Fibroblast of lung (primary cell): ENCODE data around the gene UMAD1. TPM values are rescaled to one million over a fixed set of nuclear protein-coding genes. Genes with fewer than 3 reads are reported as not detected.
A peak's percentile ranks its signal among the peaks of the same experiment; 100 is the strongest.

Experiments used
- DNase-seq, 2 donors: peaks; one replicate each; pipeline versions ENCODE4 v3.0.0 to v3.0.0-alpha.2; 2010; ENCODE audit warnings: low read depth in 2 of 2
- H2AFZ ChIP-seq: 2 replicates; pipeline ENCODE4 v1.5.1; 2012; ENCODE audit warnings: low read length, control low read depth, inconsistent platforms
- H3K27ac ChIP-seq: 2 replicates; pipeline ENCODE4 v1.5.1; 2011; ENCODE audit warnings: low read length, control low read depth; ENCODE audit not compliant: insufficient read depth
- H3K27me3 ChIP-seq: 2 replicates; pipeline ENCODE4 v1.5.1; 2011; ENCODE audit warnings: mild to moderate bottlenecking, low read length; ENCODE audit not compliant: control insufficient read depth, insufficient read depth
- H3K36me3 ChIP-seq: 2 replicates; pipeline ENCODE4 v1.5.1; 2011; ENCODE audit warnings: low read length; ENCODE audit not compliant: control insufficient read depth, insufficient read depth
- H3K4me1 ChIP-seq: 2 replicates; pipeline ENCODE4 v1.5.1; 2011; ENCODE audit warnings: low read length; ENCODE audit not compliant: control insufficient read depth, insufficient read depth; ENCODE audit errors: extremely low read depth
- H3K4me2 ChIP-seq: 2 replicates; pipeline ENCODE4 v1.5.1; 2011; ENCODE audit warnings: low read length, control low read depth; ENCODE audit not compliant: insufficient read depth; ENCODE audit errors: extremely low read depth
- H3K4me3 ChIP-seq, 4 experiments: fragments of 200-600 bp in 1 of 4; sonication (generic) in 1 of 4; replicated peaks in 1 of 4; 2 replicates each; pipeline ENCODE4 v1.5.1; 2011 to 2016; ENCODE audit warnings: low read length in 4 of 4, low read depth in 3 of 4, mild to moderate bottlenecking in 3 of 4, control low read depth in 2 of 4, inconsistent platforms in 1 of 4, mixed read lengths in 1 of 4; ENCODE audit not compliant: insufficient read depth in 1 of 4; ENCODE audit errors: control extremely low read depth in 1 of 4
- H3K79me2 ChIP-seq: 2 replicates; pipeline ENCODE4 v1.5.1; 2012; ENCODE audit warnings: mild to moderate bottlenecking, low read length, inconsistent platforms; ENCODE audit not compliant: control insufficient read depth, insufficient read depth
- H3K9ac ChIP-seq: 2 replicates; pipeline ENCODE4 v1.5.1; 2011; ENCODE audit warnings: mild to moderate bottlenecking, low read length, control low read depth; ENCODE audit not compliant: insufficient read depth
- H3K9me3 ChIP-seq: 2 replicates; pipeline ENCODE4 v1.5.1; 2012; ENCODE audit warnings: low read depth, low read length; ENCODE audit not compliant: control insufficient read depth, insufficient read depth
- H4K20me1 ChIP-seq: 2 replicates; pipeline ENCODE4 v1.5.1; 2011; ENCODE audit warnings: low read length; ENCODE audit not compliant: control insufficient read depth, insufficient read depth; ENCODE audit errors: extremely low read depth
- CTCF ChIP-seq, 2 donors: IDR thresholded peaks in 1 of 2; conservative IDR thresholded peaks in 1 of 2; 1 replicate in 1 of 2; 2 replicates in 1 of 2; pipeline ENCODE4 v1.5.1; 2011 to 2012; ENCODE audit warnings: low read length in 2 of 2, control low read depth in 1 of 2, inconsistent platforms in 1 of 2, low read depth in 1 of 2, mild to moderate bottlenecking in 1 of 2
- EZH2 ChIP-seq: IDR thresholded peaks from 2 replicates; pipeline ENCODE4 v1.5.1; 2012; ENCODE audit warnings: low read length, control low read depth, mild to moderate bottlenecking; ENCODE audit errors: missing control alignments
- polyA plus RNA-seq, 2 donors: library from polyadenylated mRNA; depleted of rRNA in 1 of 2; stranded (reverse) in 1 of 2; unstranded in 1 of 2; fragments of >200 nt; gene quantifications; 2 replicates each; pipeline ENCODE4 v1.2.1, GENCODE V29; 2011 to 2012; ENCODE audit warnings: missing spikeins in 1 of 2
- total RNA-seq: library from RNA; depleted of rRNA; stranded (reverse); fragments of >200 nt; gene quantifications from 2 replicates; pipeline ENCODE4 v1.2.1, GENCODE V29; 2014

UMAD1 gene
- total and polyA plus RNA-seq, 2 donors (not counting 1 experiment from before 2014, with no cell fraction given) = 12.4 to 19.8 TPM

GRCh38 chr7:7703427-7703826 is 62.9 kb downstream of the UMAD1 start:
- no peaks in the 10 kb centered on the region for H3K9me3 ChIP-seq
- no peak overlapping the region for H3K9ac ChIP-seq
- no peaks in the 10 kb centered on the region for H3K36me3 ChIP-seq
- TF ChIP-seq CTCF (conservative IDR thresholded peaks at IDR 0.05 in 1 of 2, IDR thresholded peaks at IDR 0.05 in 1 of 2; ENCODE audit: low read depth in 1 of 2, low read length in 2 of 2) (no peak), EZH2 (no peak)
- no peak overlapping the region for H3K4me3 ChIP-seq
- no peak overlapping the region for H3K27ac ChIP-seq
- peaks cover 4% of the 10 kb centered on the region for H3K4me1 ChIP-seq
- no peak overlapping the region for H3K4me2 ChIP-seq
- H4K20me1 ChIP-seq = no peaks in the 10 kb centered on the region
- DNase-seq = no peak
- H3K27me3 ChIP-seq = no peaks in the 10 kb centered on the region
- no peak overlapping the region for H2AFZ ChIP-seq
- no peaks in the 10 kb centered on the region for H3K79me2 ChIP-seq

GRCh38 chr7:7704867-7705266 is 64.3 kb downstream of the UMAD1 start:
- H4K20me1 ChIP-seq = no peaks in the 10 kb centered on the region
- DNase-seq = no peak
- TF ChIP-seq CTCF (conservative IDR thresholded peaks at IDR 0.05 in 1 of 2, IDR thresholded peaks at IDR 0.05 in 1 of 2; ENCODE audit: low read depth in 1 of 2, low read length in 2 of 2) = no peak
- TF ChIP-seq EZH2 = no peak
- no peak overlapping the region for H2AFZ ChIP-seq
- peaks cover 4% of the 10 kb centered on the region for H3K4me1 ChIP-seq
- no peak overlapping the region for H3K27ac ChIP-seq
- H3K9me3 ChIP-seq = no peaks in the 10 kb centered on the region
- H3K9ac ChIP-seq = no peak overlapping the region
- H3K79me2 ChIP-seq = no peaks in the 10 kb centered on the region
- H3K36me3 ChIP-seq = no peaks in the 10 kb centered on the region
- H3K4me3 ChIP-seq = no peak overlapping the region
- no peak overlapping the region for H3K4me2 ChIP-seq
- no peaks in the 10 kb centered on the region for H3K27me3 ChIP-seq

- peaks cover 4% of the 10 kb centered on the region for H3K4me1 ChIP-seq
- no peaks in the 10 kb centered on the region for H3K79me2 ChIP-seq
- TF ChIP-seq CTCF (conservative IDR thresholded peaks at IDR 0.05 in 1 of 2, IDR thresholded peaks at IDR 0.05 in 1 of 2; ENCODE audit: low read depth in 1 of 2, low read length in 2 of 2) = no peak
- TF ChIP-seq EZH2 = no peak
- H3K27me3 ChIP-seq = no peaks in the 10 kb centered on the region
- H3K36me3 ChIP-seq = no peaks in the 10 kb centered on the region
- H3K27ac ChIP-seq = no peak overlapping the region
- no peaks in the 10 kb centered on the region for H4K20me1 ChIP-seq
- H3K4me2 ChIP-seq = no peak overlapping the region
- peak in 1 of 2 donors; percentile 74 for DNase-seq
- no peaks in the 10 kb centered on the region for H3K9me3 ChIP-seq
- H2AFZ ChIP-seq = no peak overlapping the region
- H3K4me3 ChIP-seq = no peak overlapping the region
- no peak overlapping the region for H3K9ac ChIP-seq
Measured at GRCh38 chr7:7705318-7705717, 64.8 kb downstream of the UMAD1 start.
